Measurements from ENCODE around the gene KCNJ6.

The KCNJ6 gene

GRCh38 chr21:37562920-37563640, 353.2 kb downstream of the KCNJ6 start:
- no peak for FAIRE-seq

DNA sequence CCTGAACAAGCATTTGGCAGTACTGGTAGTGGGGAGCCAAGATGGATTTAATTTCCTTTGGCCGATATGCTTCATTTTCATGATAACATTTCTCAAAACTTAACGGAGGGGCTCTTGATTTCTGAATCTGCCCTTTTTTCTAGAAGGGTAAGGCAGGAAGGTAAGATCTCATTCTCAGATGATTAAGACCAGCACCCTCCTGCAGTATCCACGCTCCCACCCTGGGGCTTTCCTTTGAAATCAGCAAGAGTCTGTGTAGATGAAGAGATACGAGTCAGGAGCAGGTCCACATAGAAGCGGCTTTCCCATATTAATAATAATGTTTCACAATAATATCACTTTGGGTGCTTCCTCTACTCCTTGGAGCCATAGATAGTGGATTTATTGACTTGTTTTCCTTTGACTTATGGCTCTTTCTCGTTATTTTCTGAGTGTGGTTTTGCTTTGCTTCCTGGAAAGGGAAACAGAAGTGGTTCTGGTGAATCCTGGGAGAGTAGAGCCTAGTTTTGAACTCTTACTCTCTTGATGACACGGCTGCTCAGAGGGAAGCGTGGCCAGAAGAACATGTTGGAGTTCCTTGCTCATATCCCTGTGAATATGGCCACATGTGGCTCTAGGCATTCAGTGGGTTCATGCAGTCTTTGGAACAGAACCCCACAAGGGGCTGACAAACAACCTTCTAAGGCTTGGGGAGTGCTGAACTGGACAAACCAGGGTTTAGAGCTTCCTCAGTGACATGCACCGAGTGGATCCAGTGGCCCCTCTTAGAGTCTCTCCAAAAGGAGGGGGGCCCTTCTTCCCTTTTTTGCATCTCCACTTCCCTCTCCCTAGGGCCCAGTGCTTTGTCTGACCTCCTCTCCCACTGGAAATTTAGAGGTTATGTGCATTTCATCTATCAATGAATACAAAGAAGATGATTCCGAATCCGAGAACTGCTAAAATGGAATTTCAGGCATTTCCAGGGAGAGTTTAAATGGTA, 354.0 kb downstream of the KCNJ6 start:
- FAIRE-seq, result no peak

- FAIRE-seq, result no peak
These were observed 354.8 kb downstream of the KCNJ6 start for GRCh38 chr21:37561506-37561905.

GRCh38 chr21:37560385-37560784, 355.9 kb downstream of the KCNJ6 start:
- no peak for FAIRE-seq

DNA sequence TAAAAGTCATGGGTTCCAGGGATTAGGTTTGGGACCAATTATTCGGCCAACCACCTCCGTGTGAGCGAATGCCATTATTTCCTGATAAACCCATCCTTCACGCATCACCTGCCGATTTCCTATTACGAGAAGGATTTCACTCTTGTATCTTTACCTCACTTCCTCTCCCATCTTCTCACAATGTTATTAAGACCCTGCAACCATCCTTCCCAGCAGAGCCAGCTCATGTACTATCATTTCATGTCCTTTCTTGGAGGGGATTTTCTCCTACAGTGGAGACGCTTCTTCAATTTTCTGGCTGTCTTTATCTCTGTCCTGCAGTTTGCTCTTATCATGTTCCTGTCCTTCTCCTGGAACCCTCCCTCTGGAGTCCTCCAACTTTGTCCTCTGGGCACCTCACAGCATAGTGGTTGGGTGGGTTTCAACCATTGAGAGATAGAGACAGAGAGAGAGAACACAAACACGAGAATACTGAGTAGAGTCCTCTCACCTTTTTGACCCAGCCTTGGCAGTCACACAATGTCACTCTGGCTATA, 357.5 kb downstream of the KCNJ6 start:
- no peak for FAIRE-seq

Data from G401.6 (cell line).